ENCODE results near the gene SPECC1.
A peak's percentile ranks its signal among the peaks of the same experiment; 100 is the strongest.
"Not testable (repeated sequence)": the region's sequence is repeated elsewhere in the genome, so short reads cannot be mapped to it uniquely, and the experiment has no call there.

The SPECC1 gene

DNA sequence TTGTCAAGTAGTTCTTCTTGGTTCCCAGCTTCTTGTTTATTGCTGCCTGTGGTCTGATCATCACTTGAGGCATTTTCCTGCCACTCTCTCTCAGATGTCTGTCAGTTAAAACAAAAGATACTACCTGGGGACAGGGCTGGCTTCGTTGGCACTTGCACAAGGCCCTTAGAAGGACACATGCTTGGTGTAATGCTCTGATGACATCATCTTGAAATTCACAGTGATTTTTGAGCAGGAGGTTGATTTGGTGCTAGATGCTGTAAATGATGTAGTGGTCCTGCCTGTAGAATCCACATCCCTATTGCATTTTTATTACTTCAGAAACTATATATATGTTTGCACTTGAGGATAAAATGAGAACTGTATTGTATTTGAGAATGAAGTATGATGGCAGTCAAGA is 247.8 kb downstream of the SPECC1 start:
- DNase-seq, result no peak
- intact Hi-C loops (cut with DNase I), result no loop called here

DNA sequence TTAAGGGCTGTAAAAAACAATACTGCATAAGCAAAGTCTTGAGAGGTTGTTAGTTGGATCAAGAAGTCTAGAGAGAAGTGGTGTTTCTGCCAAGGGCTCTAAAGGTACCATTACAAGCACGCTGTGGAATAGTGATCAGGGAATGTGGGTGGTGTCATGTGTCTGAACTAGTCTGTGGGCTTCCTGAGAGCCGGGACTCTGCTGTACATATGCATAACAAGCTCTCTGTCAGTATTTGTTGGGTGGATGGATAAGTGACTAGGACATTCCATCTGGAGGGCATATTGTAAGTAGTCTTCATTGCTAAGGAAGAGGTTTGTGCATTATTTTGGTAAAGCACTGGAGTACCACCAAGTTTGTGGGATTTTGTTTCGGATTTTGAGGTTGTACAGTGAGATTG is 248.6 kb downstream of the SPECC1 start:
- no peak for DNase-seq
- intact Hi-C loops (cut with DNase I), result no loop called here

DNA sequence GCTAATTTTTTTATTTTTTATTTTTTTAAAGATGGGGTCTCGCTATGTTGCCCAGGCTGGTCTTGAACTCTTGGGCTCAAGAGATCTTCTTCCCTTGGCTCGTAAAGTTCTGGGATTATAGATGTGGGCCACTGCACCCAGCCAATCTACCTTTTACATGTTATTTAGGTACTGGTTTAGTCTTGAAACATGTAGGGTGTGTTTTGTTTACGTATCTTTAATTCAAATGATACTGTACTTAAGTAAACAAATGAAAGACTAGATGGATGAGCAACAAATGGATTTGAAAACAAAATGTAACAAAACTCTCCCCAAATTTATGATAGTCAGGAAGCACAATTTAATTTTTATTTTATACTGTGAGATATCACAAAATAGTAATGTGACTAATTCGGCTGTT is 250.5 kb downstream of the SPECC1 start:
- no peak for DNase-seq
- intact Hi-C loops (cut with DNase I), result no loop called here

DNA sequence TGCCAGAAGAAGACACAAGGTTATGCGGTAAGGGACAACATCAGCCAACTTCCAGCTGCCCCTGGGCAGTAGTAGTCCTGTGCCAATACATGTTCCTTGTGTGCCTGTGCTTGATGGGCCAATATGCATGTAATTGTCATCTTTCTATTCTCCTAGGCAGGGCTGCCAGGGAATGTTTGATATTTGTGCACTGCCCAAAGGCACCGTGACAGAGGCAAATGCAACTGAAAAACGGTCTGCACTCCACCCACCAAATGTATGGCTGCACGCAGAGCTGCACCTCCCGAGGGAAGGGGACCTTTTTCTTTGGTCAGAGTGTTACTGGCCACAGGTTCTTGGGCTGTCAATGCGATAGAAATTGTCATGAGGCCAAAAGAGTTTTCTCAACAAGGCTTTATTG is 251.1 kb downstream of the SPECC1 start:
- DNase-seq, result no peak
- intact Hi-C loops (cut with DNase I), result no loop called here

DNA sequence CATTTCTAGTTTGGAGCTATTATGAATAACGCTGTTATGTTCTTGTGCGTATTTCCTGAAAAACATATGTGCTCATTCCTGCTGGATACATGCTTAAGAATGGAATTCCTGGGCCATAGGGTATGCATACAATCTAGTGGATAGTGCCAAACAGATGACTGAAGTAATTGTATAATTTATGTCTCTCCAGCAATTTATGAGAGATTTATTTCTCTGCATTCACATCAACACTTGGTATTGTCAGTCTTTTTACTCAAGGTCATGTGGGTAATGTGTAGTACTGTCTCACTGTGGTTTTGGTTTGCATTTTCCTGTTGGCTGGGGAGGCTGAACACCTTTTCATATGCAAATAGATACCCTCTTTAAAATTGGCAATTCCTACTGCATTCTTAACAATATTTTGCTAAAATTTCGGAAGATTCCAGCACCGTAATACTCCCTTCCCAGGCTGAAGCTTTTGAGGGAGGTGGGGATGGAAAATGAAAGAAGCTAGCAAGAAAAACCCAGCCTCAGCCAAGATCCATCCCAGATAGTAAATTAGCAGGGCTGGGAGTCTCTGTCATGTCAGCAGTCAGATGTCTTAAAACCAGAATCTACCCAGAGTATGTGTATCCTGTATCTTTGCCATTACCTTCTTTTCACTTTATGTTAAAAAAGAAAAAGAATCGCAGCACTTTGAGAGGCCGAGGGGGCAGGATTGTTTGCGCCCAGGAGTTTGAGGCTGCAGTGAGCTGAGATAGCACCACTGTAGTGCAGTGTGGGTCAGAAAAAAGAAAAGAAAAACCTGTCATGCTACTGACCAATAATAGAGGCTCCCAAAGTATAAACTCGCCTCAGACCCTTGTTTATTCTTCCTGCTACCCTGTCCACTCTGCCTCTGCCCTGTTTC is 253.3 kb downstream of the SPECC1 start:
- DNase-seq, result no peak
- intact Hi-C loops (cut with DNase I), result no loop called here

DNA sequence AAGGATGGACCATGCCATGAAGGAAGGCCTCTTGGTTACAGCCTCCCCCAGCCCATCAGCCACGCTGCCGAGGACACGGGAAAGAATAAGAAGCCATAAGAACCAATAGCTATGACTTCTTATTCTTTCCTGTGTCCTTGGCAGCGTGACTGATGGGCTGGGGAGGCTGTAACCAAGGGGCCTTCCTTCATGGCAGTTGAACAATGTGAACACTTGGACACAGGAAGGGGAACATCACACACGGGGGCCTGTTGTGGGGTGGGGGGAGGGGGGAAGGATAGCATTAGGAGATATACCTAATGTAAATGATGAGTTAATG is 253.9 kb downstream of the SPECC1 start:
- intact Hi-C loops (cut with DNase I); DNase-seq: not testable (repeated sequence)

DNA sequence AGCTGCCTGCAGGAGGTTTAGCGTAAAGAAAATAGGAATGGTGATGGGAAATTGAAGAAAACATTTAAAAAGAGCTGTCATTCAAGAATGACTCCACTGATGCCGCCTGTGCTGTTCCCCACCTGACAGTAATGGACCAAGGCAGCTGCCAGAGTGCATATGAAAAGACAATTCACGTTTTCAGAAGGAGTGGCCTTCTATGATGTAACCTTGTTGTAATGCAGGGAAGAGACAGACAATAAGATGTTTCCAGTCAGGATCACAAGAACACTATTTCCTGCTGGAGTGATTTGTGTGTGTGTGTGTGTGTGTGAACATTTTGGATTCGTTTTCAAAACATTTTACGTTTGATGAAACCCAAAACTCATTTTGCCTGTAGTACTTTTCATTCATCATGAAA is 254.4 kb downstream of the SPECC1 start:
- intact Hi-C loops (cut with DNase I), result no loop called here
- DNase-seq, result no peak

DNA sequence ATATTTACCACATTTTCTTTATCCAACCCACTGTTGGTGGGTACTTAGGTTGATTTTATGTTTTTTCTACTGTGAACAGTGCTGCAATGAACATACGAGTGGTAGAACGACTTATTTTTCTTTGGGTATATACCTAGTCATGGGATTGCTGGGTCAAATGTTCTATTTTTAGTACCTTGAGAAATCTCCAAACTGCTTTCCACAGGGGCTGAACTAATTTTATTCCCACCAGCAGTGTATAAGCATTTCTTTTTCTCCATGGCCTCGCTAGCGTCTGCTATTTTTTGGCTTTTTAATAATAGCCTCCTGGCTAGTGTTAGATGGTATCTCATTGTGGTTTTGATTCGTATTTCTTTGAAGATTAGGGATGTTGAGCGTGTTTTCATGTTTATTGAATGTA is 255.8 kb downstream of the SPECC1 start:
- no peak for DNase-seq

DNA sequence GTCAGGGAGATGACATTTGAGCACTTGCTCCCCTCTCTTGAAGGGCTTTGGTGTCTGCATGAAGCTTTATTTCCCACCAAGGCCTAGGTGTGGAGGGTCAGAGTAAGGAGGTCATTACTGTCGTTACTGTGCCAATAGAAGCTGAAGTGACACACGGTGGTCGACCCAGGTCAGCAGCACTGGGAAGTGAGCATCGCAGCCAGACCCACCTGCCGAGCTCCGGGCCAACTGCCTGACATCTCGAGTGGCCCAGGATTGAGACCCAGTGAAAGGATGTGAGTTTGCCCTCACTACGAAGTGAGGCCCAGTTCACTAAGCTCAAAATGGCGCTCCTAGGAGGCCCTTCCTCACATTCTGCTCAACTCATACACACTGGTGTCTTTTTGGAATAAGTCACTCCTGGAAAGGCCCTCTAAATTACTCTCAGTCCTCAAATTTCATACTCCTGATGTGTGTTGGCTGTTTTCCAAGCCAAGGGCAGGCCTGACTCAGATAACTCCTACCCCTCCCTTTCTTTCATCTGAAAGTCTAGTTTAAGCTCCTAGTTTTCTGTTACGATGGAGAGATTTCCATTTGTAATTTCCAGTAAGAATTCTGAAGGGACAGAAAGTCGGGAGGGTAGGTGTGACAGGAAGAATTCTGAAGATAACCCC is 257.8 kb downstream of the SPECC1 start:
- intact Hi-C loops (cut with DNase I), result no loop called here
- no peak for DNase-seq

More for the DNA sequence above, 255.8 kb downstream of the SPECC1 start:
- intact Hi-C loops (cut with DNase I), result no loop called here

DNA sequence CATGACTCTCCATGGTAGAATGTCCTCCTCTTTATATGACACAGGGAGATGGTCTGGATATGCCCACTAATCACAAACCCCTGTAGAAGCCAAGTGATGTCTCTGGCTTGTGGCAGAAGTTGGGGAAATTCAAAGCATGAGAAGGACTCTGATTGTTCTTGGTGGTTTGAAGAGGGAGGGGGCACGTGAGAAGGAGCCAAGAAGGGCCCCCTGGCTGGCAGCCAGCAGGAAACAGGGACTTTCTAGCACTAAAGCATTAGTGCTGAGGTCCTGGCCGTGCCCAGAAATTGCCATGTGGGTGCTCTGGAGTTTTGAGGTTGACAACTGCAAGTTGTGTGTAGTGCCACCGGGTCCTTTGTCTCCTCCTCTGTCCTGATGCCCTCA is 258.3 kb downstream of the SPECC1 start:
- DNase-seq, result peak in 2 of 10 donors; percentile 11 to 73
- intact Hi-C loops (cut with DNase I), result no loop called here

DNA sequence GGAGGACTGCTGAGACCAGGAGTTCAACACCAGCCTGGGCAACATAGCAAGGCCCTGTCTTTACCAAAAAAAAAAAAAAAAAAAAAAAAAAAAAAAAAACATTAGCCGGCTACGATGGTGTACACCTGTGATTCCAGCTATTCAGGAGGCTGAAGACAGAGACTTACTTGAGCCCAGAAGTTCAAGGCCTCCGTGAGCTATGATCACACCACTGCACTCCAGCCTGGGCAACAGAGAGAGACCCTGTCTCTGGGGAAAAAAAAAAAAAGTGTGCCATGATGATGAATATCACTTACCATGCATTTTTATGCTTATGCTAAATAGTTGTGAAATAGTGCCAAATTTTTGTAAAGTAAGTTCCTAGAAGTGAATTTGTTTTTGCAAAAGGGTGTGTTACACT is 261.2 kb downstream of the SPECC1 start:
- no peak for DNase-seq
- intact Hi-C loops (cut with DNase I), result no loop called here

DNA sequence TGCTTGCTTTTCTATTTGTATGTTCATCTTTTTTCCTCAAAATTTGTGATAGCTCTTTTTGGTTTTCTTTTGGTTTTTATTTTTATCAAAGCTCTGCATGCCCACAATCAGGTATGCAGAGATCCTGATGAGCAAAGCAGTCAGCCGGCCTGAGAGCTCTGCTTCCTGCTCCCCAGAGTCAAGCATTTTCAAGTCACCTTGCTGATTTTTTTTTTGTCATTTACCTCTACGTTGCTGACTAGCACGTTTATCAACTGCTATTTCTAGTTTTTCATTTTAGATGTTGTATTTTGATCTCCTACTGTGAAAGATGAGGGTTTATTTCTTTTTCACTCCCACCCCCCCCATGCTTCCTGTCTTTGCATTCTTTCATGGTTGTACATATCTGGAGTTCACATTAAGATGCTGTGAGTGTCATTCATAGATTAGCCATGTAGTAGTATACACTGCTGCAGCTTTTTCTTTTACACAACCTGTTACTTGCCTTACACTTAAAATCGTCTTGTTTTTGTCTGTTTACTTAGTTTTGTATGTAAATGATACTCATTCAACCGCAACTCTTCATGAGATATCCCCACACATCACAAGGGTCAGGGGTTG is 262.0 kb downstream of the SPECC1 start:
- intact Hi-C loops (cut with DNase I), result no loop called here

DNA sequence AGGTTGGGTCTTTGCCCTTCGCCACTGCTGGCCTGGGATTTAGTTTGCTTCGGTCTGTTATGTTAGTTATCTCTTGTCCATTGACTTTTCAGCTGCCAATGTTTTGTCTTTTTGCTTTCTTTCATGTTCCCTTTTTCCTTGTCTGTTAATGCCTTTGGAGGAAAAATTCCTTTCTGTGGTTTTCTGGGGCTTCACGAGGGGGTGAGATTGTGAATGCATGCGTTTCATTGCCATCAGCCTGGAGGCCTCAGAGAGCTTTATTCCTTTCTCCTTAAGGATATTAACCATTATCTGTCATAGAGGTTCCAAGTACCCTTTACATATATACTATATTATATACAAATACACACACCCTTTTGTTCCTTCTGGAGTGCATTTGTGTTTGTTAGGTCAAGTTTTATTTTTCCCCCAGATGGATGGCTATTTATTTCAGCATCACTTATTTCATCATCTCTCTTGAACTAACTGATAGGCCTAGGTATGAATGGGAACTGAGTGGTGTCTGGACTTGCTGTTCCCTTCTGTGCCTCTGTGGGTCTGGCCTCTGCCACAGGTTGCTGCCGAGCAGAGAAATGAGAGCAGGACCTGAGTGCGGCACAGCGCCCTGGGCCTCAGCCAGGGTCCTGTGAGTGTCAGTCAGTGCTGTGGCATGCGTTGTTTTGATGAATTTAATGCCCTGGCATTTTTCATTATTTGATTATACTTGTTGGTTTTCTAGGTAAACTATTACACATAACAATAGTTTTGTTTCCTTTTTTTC is 264.8 kb downstream of the SPECC1 start:
- no peak for DNase-seq
- intact Hi-C loops (cut with DNase I), result no loop called here

More for the DNA sequence above, 262.0 kb downstream of the SPECC1 start:
- no peak for DNase-seq

DNA sequence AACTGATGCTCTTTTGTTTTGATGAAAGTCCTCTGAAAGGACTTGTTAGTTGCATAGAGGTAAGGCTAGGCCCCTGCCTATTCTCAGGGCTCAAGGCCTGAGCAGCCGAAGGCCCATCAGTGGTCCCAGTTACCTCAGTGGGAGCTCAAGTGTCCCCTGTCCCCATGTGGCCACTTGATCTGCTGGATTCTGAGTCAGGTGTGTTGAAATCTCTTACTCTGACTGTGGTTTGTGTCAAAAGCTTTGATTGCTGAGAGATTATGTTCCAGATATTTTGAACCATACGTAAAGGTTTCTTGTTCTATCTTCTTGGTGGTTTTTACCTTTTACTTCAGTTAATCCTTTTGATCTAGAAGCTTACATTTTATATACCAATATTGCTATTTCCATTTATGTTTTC is 266.5 kb downstream of the SPECC1 start:
- DNase-seq, result no peak
- intact Hi-C loops (cut with DNase I), result no loop called here

DNA sequence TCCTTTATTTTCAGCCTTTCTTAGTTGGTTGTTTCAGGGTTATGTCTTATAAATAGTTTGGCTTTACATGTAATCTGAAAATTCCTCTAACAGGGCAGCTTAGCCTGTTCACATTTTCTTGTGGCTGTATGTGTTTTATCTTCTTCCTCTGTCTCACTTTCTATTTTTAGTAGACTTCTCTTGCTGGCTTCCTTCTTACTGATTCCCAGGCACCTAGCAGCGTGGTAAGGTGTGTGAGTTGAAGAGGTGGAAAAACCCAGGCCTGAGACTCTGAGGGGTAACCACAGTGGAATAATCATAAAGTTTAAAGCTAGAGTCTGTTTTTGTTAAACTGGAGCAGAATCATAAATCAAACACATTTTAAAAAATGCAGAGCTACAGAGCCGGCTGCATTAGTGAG is 267.3 kb downstream of the SPECC1 start:
- intact Hi-C loops (cut with DNase I), result no loop called here
- DNase-seq, result no peak

DNA sequence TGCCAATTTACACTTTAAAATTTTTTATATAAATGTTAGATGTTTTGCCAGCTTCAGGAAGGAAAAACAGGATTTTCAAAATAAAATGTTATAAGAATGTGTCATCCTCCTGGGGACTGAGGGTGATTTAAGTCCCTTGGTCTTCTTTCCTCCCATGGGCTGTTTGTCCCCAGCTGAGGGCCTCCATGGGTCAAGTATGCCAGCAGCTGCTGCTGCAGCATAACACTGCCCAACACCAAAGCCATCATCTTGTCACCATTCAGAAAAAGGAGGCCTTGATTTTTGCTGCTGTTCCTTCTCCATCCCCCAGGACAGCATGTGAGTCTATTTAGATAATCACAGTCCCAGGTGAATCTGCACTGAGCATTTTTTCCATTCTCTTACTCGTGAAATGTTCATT is 269.6 kb downstream of the SPECC1 start:
- no peak for DNase-seq
- intact Hi-C loops (cut with DNase I), result no loop called here

DNA sequence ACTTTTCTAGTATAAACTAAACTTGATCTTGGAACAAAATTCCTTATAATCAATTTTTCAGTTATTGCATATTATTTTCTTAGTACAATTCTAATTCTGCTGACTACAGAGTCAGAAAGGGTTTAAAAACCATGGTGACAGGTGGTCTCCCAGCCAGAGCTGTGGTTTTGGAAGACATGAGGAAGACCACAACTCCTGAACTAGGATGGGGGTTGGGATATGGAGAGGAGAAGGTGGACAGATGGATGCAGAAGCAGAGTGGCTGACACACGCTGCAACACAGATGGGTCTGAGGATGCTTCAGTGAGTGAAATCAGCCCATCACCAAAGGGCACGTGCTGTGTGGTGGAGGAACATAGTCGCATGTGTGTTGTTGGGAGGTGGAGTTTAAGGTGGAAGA is 270.5 kb downstream of the SPECC1 start:
- intact Hi-C loops (cut with DNase I), result no loop called here
- DNase-seq, result no peak

DNA sequence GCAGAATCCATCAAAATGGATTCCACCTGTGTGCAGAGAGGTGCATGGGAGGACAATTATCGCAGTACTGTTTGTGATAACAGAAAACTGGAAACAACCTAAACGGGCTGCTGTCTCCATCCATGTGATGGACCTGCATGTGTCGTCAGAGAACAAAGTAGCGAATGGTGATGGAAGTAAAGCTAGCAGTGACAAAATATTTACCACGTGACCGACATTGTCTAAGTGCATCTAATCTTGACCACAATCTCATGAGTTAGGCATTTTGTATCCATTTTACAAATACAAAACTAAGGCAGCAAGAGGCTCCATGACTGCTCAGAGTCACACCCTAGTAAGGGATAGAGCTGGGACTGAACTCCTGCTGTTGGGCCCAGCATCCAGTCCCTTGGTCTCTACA is 270.9 kb downstream of the SPECC1 start:
- no peak for DNase-seq
- intact Hi-C loops (cut with DNase I), result no loop called here

DNA sequence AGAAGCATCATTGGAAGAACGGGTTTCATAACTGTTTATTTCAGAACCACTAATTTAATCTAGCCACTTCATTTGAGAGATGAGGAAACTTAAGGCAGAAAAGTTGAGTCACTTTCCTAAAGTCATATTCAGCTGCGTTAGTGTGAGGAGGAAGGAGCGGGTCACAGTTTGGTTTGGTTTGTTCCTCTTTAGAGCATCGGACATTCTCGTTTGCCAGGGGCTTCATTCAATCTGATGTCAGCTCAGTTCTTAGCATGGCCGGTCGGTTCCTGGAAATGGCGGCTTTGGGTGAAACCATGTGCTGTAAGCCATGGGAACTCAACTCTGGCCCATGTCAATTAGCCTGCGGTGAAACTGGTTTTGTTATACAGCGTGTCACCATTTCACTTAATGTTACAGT is 271.7 kb downstream of the SPECC1 start:
- intact Hi-C loops (cut with DNase I), result no loop called here
- DNase-seq, result no peak

DNA sequence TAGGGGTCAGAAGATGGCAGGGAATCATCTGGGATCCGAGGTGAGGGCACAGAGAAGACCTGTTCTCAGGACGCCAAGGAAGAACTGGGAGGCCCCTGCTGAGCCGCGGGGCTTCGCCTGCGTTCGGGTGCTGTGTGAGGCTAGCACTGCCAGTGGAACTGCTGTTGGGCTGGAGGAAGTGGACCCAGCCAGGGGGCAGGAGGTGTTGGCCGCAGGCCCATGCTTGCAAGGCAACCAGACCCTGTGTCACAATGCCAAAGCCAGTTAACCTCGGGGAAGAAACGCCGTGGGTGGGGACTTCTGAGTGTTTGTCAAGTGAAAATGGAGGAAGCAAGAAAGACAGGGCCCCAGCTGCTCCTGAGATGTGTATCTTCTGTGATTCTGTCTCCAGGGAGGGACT is 272.7 kb downstream of the SPECC1 start:
- intact Hi-C loops (cut with DNase I), result no loop called here
- peak; percentile 12 to 92 (median 50) for DNase-seq
